ENCODE data around the gene CGB2.

Gene CGB2

DNA sequence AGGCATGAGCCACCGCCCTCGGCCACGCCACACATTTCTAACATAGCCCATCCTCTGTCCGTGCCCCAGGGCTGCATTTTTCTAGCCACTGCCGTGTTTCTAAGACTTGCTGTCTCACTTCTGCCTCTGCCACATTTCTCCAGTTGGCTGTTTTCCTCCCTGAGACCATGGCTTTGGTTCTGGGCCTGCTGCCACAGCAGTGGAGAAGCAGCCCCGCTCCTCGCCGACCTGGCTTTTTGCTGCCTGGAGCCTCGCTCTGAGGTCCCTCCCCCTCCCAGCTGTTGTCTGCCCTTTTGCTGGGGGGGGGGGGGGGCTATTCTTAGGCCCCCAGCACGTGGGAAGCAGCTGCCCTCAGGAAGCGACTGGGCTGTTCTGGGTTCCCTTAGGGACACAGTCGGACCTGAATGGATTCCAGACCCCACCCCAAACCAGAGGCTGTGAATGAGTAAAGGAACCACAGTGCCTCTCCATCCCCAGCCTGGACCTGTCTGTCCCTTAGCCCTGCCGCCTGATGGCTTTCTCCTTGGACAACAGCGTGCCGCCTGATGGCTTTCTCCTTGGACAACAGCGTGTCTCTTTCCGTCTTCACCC lies 41.9 kb upstream of the CGB2 start:
- DNase-seq (ENCODE audit: extremely low spot score) = no peak
- TF ChIP-seq CTBP1 (IDR thresholded peaks at IDR 0.05; ENCODE audit: borderline replicate concordance) = no peak
- no peak for TF ChIP-seq ARNT (IDR thresholded peaks at IDR 0.05)
- TF ChIP-seq FOXM1 (IDR thresholded peaks at IDR 0.05; ENCODE audit: borderline replicate concordance) = no peak
- no peak for TF ChIP-seq FOXA1 (IDR thresholded peaks at IDR 0.05)
- TF ChIP-seq SP1 (IDR thresholded peaks at IDR 0.05) = no peak
- TF ChIP-seq TARDBP (IDR thresholded peaks at IDR 0.05) = no peak
- no peak for TF ChIP-seq SUZ12 (IDR thresholded peaks at IDR 0.05)
- CTCF ChIA-PET = no interaction called here
- POLR2A ChIA-PET = no interaction called here

DNA sequence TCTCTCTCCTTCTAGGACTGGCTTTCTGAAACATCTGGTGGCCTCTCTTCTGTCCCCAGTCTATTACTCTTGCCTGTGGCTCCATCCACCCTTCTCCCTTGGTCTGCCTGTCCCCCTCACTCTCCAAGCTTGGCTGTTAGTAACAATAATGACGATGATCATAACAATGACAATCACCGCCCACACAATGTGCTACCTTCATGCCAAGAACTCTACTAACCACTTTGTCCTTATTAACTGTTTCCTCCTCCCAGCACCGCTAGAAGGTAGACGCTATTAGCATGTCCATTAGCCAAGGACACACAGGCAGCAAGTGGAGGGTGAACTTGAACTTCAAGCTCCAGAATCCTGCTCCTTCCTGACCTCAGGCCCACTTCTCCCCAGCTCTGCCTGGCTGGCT lies 41.3 kb upstream of the CGB2 start:
- TF ChIP-seq FOXA1 (IDR thresholded peaks at IDR 0.05) (no peak), ELF4 (IDR thresholded peaks at IDR 0.05) (no peak), SUZ12 (IDR thresholded peaks at IDR 0.05) (no peak), LEF1 (IDR thresholded peaks at IDR 0.05; ENCODE audit: borderline replicate concordance) (no peak), ZNF384 (IDR thresholded peaks at IDR 0.05) (no peak), HDGF (IDR thresholded peaks at IDR 0.05; ENCODE audit: borderline replicate concordance) (no peak), FOXK2 (IDR thresholded peaks at IDR 0.05) (no peak), NFRKB (IDR thresholded peaks at IDR 0.05) (no peak), TARDBP (IDR thresholded peaks at IDR 0.05) (no peak), BHLHE40 (IDR thresholded peaks at IDR 0.05; ENCODE audit: borderline replicate concordance) (no peak), L3MBTL2 (conservative IDR thresholded peaks at IDR 0.05) (no peak), CTBP1 (IDR thresholded peaks at IDR 0.05; ENCODE audit: borderline replicate concordance) (no peak)
- TF ChIP-seq, protein P1, sequence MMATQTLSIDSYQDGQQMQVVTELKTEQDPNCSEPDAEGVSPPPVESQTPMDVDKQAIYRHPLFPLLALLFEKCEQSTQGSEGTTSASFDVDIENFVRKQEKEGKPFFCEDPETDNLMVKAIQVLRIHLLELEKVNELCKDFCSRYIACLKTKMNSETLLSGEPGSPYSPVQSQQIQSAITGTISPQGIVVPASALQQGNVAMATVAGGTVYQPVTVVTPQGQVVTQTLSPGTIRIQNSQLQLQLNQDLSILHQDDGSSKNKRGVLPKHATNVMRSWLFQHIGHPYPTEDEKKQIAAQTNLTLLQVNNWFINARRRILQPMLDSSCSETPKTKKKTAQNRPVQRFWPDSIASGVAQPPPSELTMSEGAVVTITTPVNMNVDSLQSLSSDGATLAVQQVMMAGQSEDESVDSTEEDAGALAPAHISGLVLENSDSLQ (IDR thresholded peaks at IDR 0.05) = no peak
- ChIA-PET POLR2A (interaction anchor here (1.0 kb wide), 1 partner anchor 9 kb away, joined by 3 read pairs; no protein-coding TSS in a partner anchor), CTCF (no interaction called here)
- DNase-seq (ENCODE audit: extremely low spot score) = no peak

- ChIA-PET POLR2A (interaction anchor here (1.0 kb wide), 1 partner anchor 8 kb away, joined by 3 read pairs; no protein-coding TSS in a partner anchor), CTCF (interaction anchor here (3.5 kb wide), 1 partner anchor 14 kb away, joined by 26 read pairs; no protein-coding TSS in a partner anchor)
- DNase-seq (ENCODE audit: extremely low spot score) = no peak
- TF ChIP-seq ARNT (IDR thresholded peaks at IDR 0.05) = no peak
- TF ChIP-seq TARDBP (IDR thresholded peaks at IDR 0.05) = no peak
- no peak for TF ChIP-seq BHLHE40 (IDR thresholded peaks at IDR 0.05; ENCODE audit: borderline replicate concordance)
- no peak for TF ChIP-seq NFRKB (IDR thresholded peaks at IDR 0.05)
- no peak for TF ChIP-seq CTBP1 (IDR thresholded peaks at IDR 0.05; ENCODE audit: borderline replicate concordance)
- TF ChIP-seq FOXK2 (IDR thresholded peaks at IDR 0.05) = no peak
- TF ChIP-seq, protein P1 (IDR thresholded peaks at IDR 0.05) = no peak
- no peak for TF ChIP-seq ELF4 (IDR thresholded peaks at IDR 0.05)
- TF ChIP-seq SP1 (IDR thresholded peaks at IDR 0.05) = no peak
- no peak for TF ChIP-seq FOXA1 (IDR thresholded peaks at IDR 0.05)
- no peak for TF ChIP-seq SUZ12 (IDR thresholded peaks at IDR 0.05)
- TF ChIP-seq LEF1 (IDR thresholded peaks at IDR 0.05; ENCODE audit: borderline replicate concordance) = no peak
- TF ChIP-seq ZNF384 (IDR thresholded peaks at IDR 0.05) = no peak
These were observed 40.6 kb upstream of the CGB2 start for GRCh38 chr19:48991011-48991609.

DNA sequence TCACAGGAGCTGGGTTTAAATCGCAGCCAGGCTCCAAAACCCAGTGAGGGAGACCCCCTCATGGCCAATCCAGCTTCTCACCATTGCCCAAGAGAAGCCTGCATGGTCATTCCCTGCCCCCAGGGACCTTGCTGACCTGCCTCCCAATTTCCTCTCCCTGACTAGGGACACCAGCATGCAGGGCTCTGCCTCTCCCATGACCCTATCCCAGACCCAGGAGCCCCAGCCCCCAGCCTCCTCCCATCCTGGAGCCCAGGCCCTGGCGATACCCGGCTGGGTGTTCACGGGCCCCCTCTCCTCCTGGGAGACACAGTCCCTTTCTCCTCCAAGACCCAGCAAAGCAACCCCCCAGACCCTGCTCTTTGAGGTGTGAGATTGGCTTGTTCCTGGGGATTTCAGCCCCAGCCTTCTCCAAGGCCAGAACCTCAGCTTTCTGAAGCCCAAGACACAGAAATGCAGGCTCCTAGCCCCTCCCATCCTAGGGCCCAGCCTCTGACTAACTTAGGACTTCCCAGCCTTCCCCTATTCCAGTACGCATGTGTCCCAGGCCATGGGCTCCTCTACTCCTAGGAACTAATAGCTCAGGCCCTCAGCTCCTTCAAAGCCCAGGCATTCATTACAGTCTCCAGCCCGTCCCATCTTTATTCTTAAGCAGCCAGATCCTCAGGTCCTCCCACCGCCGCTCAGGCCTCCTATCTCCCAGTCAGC lies 39.7 kb upstream of the CGB2 start:
- CTCF ChIA-PET = interaction anchor here (0.7 to 3.5 kb wide), 6 partner anchors 9 to 106 kb away, joined by 3 to 26 read pairs (median 4); no protein-coding TSS in a partner anchor
- POLR2A ChIA-PET = interaction anchor here (1.1 to 2.3 kb wide), 2 partner anchors 21 to 65 kb away, joined by 3 to 5 read pairs; no protein-coding TSS in a partner anchor
- DNase-seq (ENCODE audit: extremely low spot score) = peak; percentile 60
- no peak for TF ChIP-seq ZNF384 (IDR thresholded peaks at IDR 0.05)

DNA sequence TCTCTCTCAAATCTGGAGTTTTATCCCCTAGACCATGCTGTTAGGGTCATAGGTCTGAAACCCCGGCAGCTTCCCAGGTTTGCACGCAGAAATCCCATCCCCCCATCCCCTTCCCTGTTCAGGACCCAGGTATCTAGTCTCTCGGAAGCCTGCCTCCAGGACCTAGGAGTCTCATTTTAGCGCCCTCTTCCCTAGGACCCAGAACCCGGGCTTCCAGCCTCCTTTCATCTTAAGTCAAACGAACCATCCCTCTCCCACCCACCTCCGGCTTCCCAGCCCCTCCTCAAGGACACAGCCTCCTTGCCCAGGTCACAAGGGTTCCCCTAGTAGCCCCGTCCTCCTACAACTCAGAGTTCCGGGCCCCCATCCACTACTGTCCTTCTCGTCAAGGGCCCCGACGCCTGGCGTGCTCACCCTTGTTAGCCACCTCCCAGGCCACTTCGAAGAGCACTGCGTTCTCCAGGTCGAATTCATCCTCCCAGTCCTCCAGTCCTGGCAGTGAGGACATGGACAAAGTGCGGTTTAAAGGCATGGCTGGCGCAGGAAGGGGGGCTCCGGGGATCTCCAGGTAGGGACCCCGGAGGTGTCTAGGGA lies 39.0 kb upstream of the CGB2 start:
- CTCF ChIA-PET = interaction anchor here (0.7 to 3.5 kb wide), 15 partner anchors 9 to 206 kb away, joined by 3 to 26 read pairs (median 4); partner anchors contain the start of genes DHDH and FTL
- DNase-seq (ENCODE audit: extremely low spot score) = no peak
- TF ChIP-seq SP1 (IDR thresholded peaks at IDR 0.05) = no peak
- no peak for TF ChIP-seq FOXM1 (IDR thresholded peaks at IDR 0.05; ENCODE audit: borderline replicate concordance)
- TF ChIP-seq, protein P1 (IDR thresholded peaks at IDR 0.05) = no peak
- TF ChIP-seq FOXA1 (IDR thresholded peaks at IDR 0.05) = no peak
- no peak for TF ChIP-seq ARNT (IDR thresholded peaks at IDR 0.05)
- TF ChIP-seq CTBP1 (IDR thresholded peaks at IDR 0.05; ENCODE audit: borderline replicate concordance) = no peak
- no peak for TF ChIP-seq ELF4 (IDR thresholded peaks at IDR 0.05)
- TF ChIP-seq BHLHE40 (IDR thresholded peaks at IDR 0.05; ENCODE audit: borderline replicate concordance) = no peak
- TF ChIP-seq ZNF384 (IDR thresholded peaks at IDR 0.05) = no peak
- no peak for TF ChIP-seq HDGF (IDR thresholded peaks at IDR 0.05; ENCODE audit: borderline replicate concordance)
- TF ChIP-seq SUZ12 (IDR thresholded peaks at IDR 0.05) = no peak
- no peak for TF ChIP-seq L3MBTL2 (conservative IDR thresholded peaks at IDR 0.05)
- POLR2A ChIA-PET = interaction anchor here (0.9 to 2.3 kb wide), 18 partner anchors 9 to 206 kb away, joined by 3 to 12 read pairs (median 5); partner anchors contain the start of genes BAX, BCAT2 and PPP1R15A

All from HEK293T (cell line).